ENCODE data around the gene NEK8.

DNA sequence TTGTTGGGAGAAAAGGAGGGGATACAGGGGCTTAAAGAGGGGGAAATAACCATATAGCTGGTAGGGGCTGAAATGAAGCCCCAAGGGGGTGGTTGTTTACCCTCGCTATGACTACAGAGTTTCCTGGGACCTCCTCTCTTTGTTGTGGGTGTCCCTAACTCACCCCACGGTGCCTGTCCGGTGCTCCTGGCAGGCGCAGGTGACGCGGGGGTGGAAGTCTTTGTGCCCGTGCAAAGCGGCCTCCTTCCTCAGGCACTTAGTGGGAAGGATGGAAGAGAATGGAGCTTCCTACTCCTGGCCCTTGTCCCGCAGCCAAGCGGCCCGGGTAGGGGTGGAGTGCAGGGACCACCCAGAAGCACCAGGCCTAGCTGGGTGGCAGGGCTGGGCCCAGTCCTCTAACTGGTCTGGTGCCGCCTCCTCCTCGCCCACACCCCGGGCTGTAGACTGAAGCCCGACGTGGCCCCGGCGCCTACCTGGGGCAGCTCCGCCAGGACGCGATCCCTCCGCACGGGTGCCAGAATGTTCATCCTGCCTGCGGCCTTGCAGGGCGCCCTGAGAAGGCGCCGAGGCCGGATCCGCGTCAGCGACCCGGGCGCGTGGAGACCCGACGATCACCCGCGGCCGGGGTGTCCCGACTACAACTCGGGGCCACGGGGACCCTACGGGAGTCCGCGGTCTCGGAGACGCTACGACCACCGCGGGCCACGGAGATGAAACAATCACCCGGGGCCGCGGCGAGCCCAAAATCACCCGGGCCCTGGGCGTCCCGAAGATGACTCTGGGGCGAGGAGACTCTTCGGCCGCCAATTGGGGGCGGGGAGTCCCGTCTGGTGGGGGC lies 11.6 kb upstream of the NEK8 start:
- TF ChIP-seq, protein P1, sequence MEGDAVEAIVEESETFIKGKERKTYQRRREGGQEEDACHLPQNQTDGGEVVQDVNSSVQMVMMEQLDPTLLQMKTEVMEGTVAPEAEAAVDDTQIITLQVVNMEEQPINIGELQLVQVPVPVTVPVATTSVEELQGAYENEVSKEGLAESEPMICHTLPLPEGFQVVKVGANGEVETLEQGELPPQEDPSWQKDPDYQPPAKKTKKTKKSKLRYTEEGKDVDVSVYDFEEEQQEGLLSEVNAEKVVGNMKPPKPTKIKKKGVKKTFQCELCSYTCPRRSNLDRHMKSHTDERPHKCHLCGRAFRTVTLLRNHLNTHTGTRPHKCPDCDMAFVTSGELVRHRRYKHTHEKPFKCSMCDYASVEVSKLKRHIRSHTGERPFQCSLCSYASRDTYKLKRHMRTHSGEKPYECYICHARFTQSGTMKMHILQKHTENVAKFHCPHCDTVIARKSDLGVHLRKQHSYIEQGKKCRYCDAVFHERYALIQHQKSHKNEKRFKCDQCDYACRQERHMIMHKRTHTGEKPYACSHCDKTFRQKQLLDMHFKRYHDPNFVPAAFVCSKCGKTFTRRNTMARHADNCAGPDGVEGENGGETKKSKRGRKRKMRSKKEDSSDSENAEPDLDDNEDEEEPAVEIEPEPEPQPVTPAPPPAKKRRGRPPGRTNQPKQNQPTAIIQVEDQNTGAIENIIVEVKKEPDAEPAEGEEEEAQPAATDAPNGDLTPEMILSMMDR (IDR thresholded peaks at IDR 0.05; ENCODE audit: insufficient read depth, low read length, poor library complexity, severe bottlenecking), result no peak
- TF ChIP-seq EZH2phosphoT487 (conservative IDR thresholded peaks at IDR 0.05; ENCODE audit: low read length), result no peak

Data from SU-DHL-6 (cell line).